Immature natural killer cell (primary cell): ENCODE measurements around the gene IL36A. TPM values are rescaled to one million over a fixed set of nuclear protein-coding genes. Genes with fewer than 3 reads are reported as not detected.
A peak's percentile ranks its signal among the peaks of the same experiment; 100 is the strongest.

ENCODE experiments used
- DNase-seq, 3 donors: peaks; one replicate each; pipeline ENCODE4 v3.0.0; 2022; ENCODE audit warnings: mixed read lengths in 1 of 3
- H3K27ac Mint-ChIP-seq, 6 donors: one replicate each; pipeline ENCODE4 v1.8.0; 2020; ENCODE audit warnings: mixed read lengths in 6 of 6, mild to moderate bottlenecking in 5 of 6, inconsistent platforms in 4 of 6, moderate library complexity in 3 of 6
- H3K27me3 Mint-ChIP-seq, 3 donors: one replicate each; pipeline ENCODE4 v1.8.0; 2020 to 2021; ENCODE audit warnings: low read depth in 3 of 3, mild to moderate bottlenecking in 3 of 3, mixed read lengths in 3 of 3, moderate library complexity in 3 of 3, inconsistent platforms in 1 of 3
- H3K36me3 Mint-ChIP-seq, 3 donors: one replicate each; pipeline ENCODE4 v1.8.0; 2020; ENCODE audit warnings: mixed read lengths in 3 of 3, inconsistent platforms in 2 of 3, mild to moderate bottlenecking in 2 of 3
- H3K4me1 Mint-ChIP-seq, 2 donors: one replicate each; pipeline ENCODE4 v1.8.0; 2020; ENCODE audit warnings: inconsistent platforms in 2 of 2, mild to moderate bottlenecking in 2 of 2, mixed read lengths in 2 of 2, moderate library complexity in 1 of 2
- H3K4me3 Mint-ChIP-seq, 5 donors: one replicate each; pipeline ENCODE4 v1.8.0; 2020; ENCODE audit warnings: mild to moderate bottlenecking in 5 of 5, mixed read lengths in 5 of 5, inconsistent platforms in 3 of 5, moderate library complexity in 3 of 5
- H3K9me3 Mint-ChIP-seq, 6 donors: one replicate each; pipeline ENCODE4 v1.8.0; 2020; ENCODE audit warnings: mild to moderate bottlenecking in 6 of 6, mixed read lengths in 6 of 6, inconsistent platforms in 4 of 6, moderate library complexity in 3 of 6
- polyA plus RNA-seq, 3 donors: library from polyadenylated mRNA; unstranded; fragments of 300-500 nt; fragmentation: Illumina TruSeq; gene quantifications; one replicate each; pipeline ENCODE4 v1.2.3, GENCODE V29; 2021

Gene IL36A
- polyA plus RNA-seq, 3 donors from 2014 or later, result not detected

- H3K4me3 Mint-ChIP-seq, result peak overlapping the region in 1 of 5 donors; percentile 19
- H3K36me3 Mint-ChIP-seq, result peaks cover 0 to 9% (median 3%) of the 10 kb centered on the region in 3 donors
- peak overlapping the region in 3 of 6 donors; percentile 37 to 63 (median 43) for H3K27ac Mint-ChIP-seq
- DNase-seq, result peak in 2 of 3 donors; percentile 11 to 19
- H3K4me1 Mint-ChIP-seq, result peaks cover 15 to 17% of the 10 kb centered on the region in 2 donors
- peaks cover 5 to 11% (median 8%) of the 10 kb centered on the region in 6 donors for H3K9me3 Mint-ChIP-seq
- peaks cover 0 to 11% (median 1%) of the 10 kb centered on the region in 3 donors for H3K27me3 Mint-ChIP-seq
Observed at GRCh38 chr2:112985090-112985489, 20.2 kb upstream of the IL36A start.

GRCh38 chr2:112989611-112990010, 15.6 kb upstream of the IL36A start:
- peaks cover 0 to 26% (median 6%) of the 10 kb centered on the region in 3 donors for H3K27me3 Mint-ChIP-seq
- H3K27ac Mint-ChIP-seq, result no peak overlapping the region
- DNase-seq, result no peak
- H3K4me3 Mint-ChIP-seq, result no peak overlapping the region
- H3K4me1 Mint-ChIP-seq, result peaks cover 8 to 16% of the 10 kb centered on the region in 2 donors
- peaks cover 10 to 33% (median 23%) of the 10 kb centered on the region in 6 donors for H3K9me3 Mint-ChIP-seq
- H3K36me3 Mint-ChIP-seq, result peaks cover 0 to 15% (median 6%) of the 10 kb centered on the region in 3 donors

- no peak overlapping the region for H3K27ac Mint-ChIP-seq
- no peak overlapping the region for H3K4me3 Mint-ChIP-seq
- peaks cover 4 to 18% (median 6%) of the 10 kb centered on the region in 3 donors for H3K36me3 Mint-ChIP-seq
- H3K9me3 Mint-ChIP-seq, result peaks cover 10 to 38% (median 24%) of the 10 kb centered on the region in 6 donors
- DNase-seq, result no peak
- peaks cover 3 to 26% (median 9%) of the 10 kb centered on the region in 3 donors for H3K27me3 Mint-ChIP-seq
- peaks cover 0 to 7% of the 10 kb centered on the region in 2 donors for H3K4me1 Mint-ChIP-seq
Observed at GRCh38 chr2:112993831-112994230, 11.4 kb upstream of the IL36A start.

- H3K27ac Mint-ChIP-seq, result no peak overlapping the region
- no peak for DNase-seq
- peaks cover 7 to 36% (median 22%) of the 10 kb centered on the region in 6 donors for H3K9me3 Mint-ChIP-seq
- no peak overlapping the region for H3K4me3 Mint-ChIP-seq
- H3K36me3 Mint-ChIP-seq, result peaks cover 4 to 13% (median 4%) of the 10 kb centered on the region in 3 donors
- H3K27me3 Mint-ChIP-seq, result peaks cover 3 to 20% (median 14%) of the 10 kb centered on the region in 3 donors
- H3K4me1 Mint-ChIP-seq, result peaks cover 0 to 7% of the 10 kb centered on the region in 2 donors
Observed at GRCh38 chr2:112994648-112995047, 10.6 kb upstream of the IL36A start.

- Mint-ChIP-seq H3K27me3 (peaks cover 3 to 24% (median 13%) of the 10 kb centered on the region in 3 donors), H3K27ac (no peak overlapping the region), H3K4me1 (peaks cover 0 to 7% of the 10 kb centered on the region in 2 donors), H3K4me3 (no peak overlapping the region), H3K36me3 (peaks cover 4 to 7% (median 7%) of the 10 kb centered on the region in 3 donors), H3K9me3 (peaks cover 7 to 36% (median 21%) of the 10 kb centered on the region in 6 donors)
- DNase-seq, result no peak
Observed at GRCh38 chr2:112995346-112995920, 9.8 kb upstream of the IL36A start.

GRCh38 chr2:112996635-112997034, 8.6 kb upstream of the IL36A start:
- DNase-seq, result peak in 2 of 3 donors; percentile 22 to 28
- Mint-ChIP-seq H3K4me3 (peak overlapping the region in 1 of 5 donors; percentile 4), H3K4me1 (peaks cover 0 to 7% of the 10 kb centered on the region in 2 donors), H3K9me3 (peaks cover 10 to 37% (median 32%) of the 10 kb centered on the region in 6 donors), H3K27ac (no peak overlapping the region), H3K27me3 (peaks cover 3 to 30% (median 13%) of the 10 kb centered on the region in 3 donors), H3K36me3 (peaks cover 8 to 17% (median 10%) of the 10 kb centered on the region in 3 donors)

- H3K4me1 Mint-ChIP-seq, result peaks cover 0 to 7% of the 10 kb centered on the region in 2 donors
- peaks cover 8 to 33% (median 30%) of the 10 kb centered on the region in 6 donors for H3K9me3 Mint-ChIP-seq
- DNase-seq, result no peak
- peaks cover 5 to 30% (median 13%) of the 10 kb centered on the region in 3 donors for H3K27me3 Mint-ChIP-seq
- H3K27ac Mint-ChIP-seq, result no peak overlapping the region
- peak overlapping the region in 1 of 5 donors; percentile 4 for H3K4me3 Mint-ChIP-seq
- peaks cover 9 to 15% (median 10%) of the 10 kb centered on the region in 3 donors for H3K36me3 Mint-ChIP-seq
Observed at GRCh38 chr2:112997151-112997550, 8.1 kb upstream of the IL36A start.

GRCh38 chr2:113000436-113000835, 4.8 kb upstream of the IL36A start:
- no peak overlapping the region for H3K4me3 Mint-ChIP-seq
- DNase-seq, result no peak
- H3K36me3 Mint-ChIP-seq, result peaks cover 9 to 13% (median 10%) of the 10 kb centered on the region in 3 donors
- H3K27ac Mint-ChIP-seq, result no peak overlapping the region
- peaks cover 0 to 7% of the 10 kb centered on the region in 2 donors for H3K4me1 Mint-ChIP-seq
- H3K27me3 Mint-ChIP-seq, result peaks cover 5 to 16% (median 8%) of the 10 kb centered on the region in 3 donors
- peaks cover 5 to 25% (median 22%) of the 10 kb centered on the region in 6 donors for H3K9me3 Mint-ChIP-seq

- Mint-ChIP-seq H3K4me3 (no peak overlapping the region), H3K36me3 (peaks cover 9 to 13% (median 10%) of the 10 kb centered on the region in 3 donors), H3K27ac (no peak overlapping the region), H3K9me3 (peaks cover 5 to 25% (median 22%) of the 10 kb centered on the region in 6 donors), H3K4me1 (no peaks in the 10 kb centered on the region), H3K27me3 (peaks cover 3 to 16% (median 8%) of the 10 kb centered on the region in 3 donors)
- no peak for DNase-seq
Observed at GRCh38 chr2:113002677-113003076, 2.6 kb upstream of the IL36A start.

GRCh38 chr2:113007250-113007649, 2.0 kb downstream of the IL36A start:
- Mint-ChIP-seq H3K27ac (no peak overlapping the region), H3K9me3 (no peaks in the 10 kb centered on the region), H3K27me3 (peaks cover 0 to 3% (median 1%) of the 10 kb centered on the region in 3 donors), H3K4me3 (no peak overlapping the region), H3K4me1 (no peaks in the 10 kb centered on the region), H3K36me3 (no peaks in the 10 kb centered on the region)
- no peak for DNase-seq

- H3K9me3 Mint-ChIP-seq, result no peaks in the 10 kb centered on the region
- H3K27ac Mint-ChIP-seq, result no peak overlapping the region
- peaks cover 0 to 7% (median 1%) of the 10 kb centered on the region in 3 donors for H3K27me3 Mint-ChIP-seq
- H3K4me1 Mint-ChIP-seq, result no peaks in the 10 kb centered on the region
- no peaks in the 10 kb centered on the region for H3K36me3 Mint-ChIP-seq
- no peak for DNase-seq
- H3K4me3 Mint-ChIP-seq, result no peak overlapping the region
Observed at GRCh38 chr2:113009622-113010021, 4.4 kb downstream of the IL36A start.

- peaks cover 0 to 11% (median 1%) of the 10 kb centered on the region in 3 donors for H3K27me3 Mint-ChIP-seq
- H3K4me3 Mint-ChIP-seq, result no peak overlapping the region
- no peak for DNase-seq
- no peaks in the 10 kb centered on the region for H3K9me3 Mint-ChIP-seq
- H3K36me3 Mint-ChIP-seq, result no peaks in the 10 kb centered on the region
- no peak overlapping the region for H3K27ac Mint-ChIP-seq
- H3K4me1 Mint-ChIP-seq, result no peaks in the 10 kb centered on the region
Observed at GRCh38 chr2:113010088-113010487, 4.8 kb downstream of the IL36A start.

GRCh38 chr2:113011108-113011507, 5.8 kb downstream of the IL36A start:
- H3K4me1 Mint-ChIP-seq, result no peaks in the 10 kb centered on the region
- H3K4me3 Mint-ChIP-seq, result no peak overlapping the region
- H3K9me3 Mint-ChIP-seq, result no peaks in the 10 kb centered on the region
- no peaks in the 10 kb centered on the region for H3K36me3 Mint-ChIP-seq
- peak overlapping the region in 1 of 6 donors; percentile 47 for H3K27ac Mint-ChIP-seq
- H3K27me3 Mint-ChIP-seq, result peaks cover 0 to 12% (median 0%) of the 10 kb centered on the region in 3 donors
- no peak for DNase-seq
